H1 (cell line): ENCODE data around the gene FOXP2. TPM values are rescaled to one million over a fixed set of nuclear protein-coding genes. Genes with fewer than 3 reads are reported as not detected.

ENCODE experiments used
- CBX8 ChIP-seq: fragments of 300-800, 300-1000 bp; sonication (generic); IDR thresholded peaks from 2 replicates; pipeline ENCODE4 v1.7.1; 2016; ENCODE audit warnings: low read depth, low read length, borderline replicate concordance
- CHD7 ChIP-seq: fragments of 300-600 bp; sonication (generic); IDR thresholded peaks from 2 replicates; pipeline ENCODE4 v1.7.1; 2012; ENCODE audit warnings: low read length, moderate library complexity, mild to moderate bottlenecking, inconsistent platforms; ENCODE audit not compliant: insufficient replicate concordance
- EP300 ChIP-seq, 2 experiments: IDR thresholded peaks; 1 replicate in 1 of 2; 2 replicates in 1 of 2; pipeline ENCODE4 v1.6.1; 2011 to 2012; ENCODE audit warnings: low read depth in 2 of 2, low read length in 2 of 2, mild to moderate bottlenecking in 2 of 2, borderline replicate concordance in 1 of 2, inconsistent platforms in 1 of 2, moderate library complexity in 1 of 2
- JUND ChIP-seq: IDR thresholded peaks from 2 replicates; pipeline ENCODE4 v1.6.1; 2011; ENCODE audit warnings: mild to moderate bottlenecking, improper control_type of control experiment, low read length
- NRF1 ChIP-seq: IDR thresholded peaks from 2 replicates; pipeline ENCODE4 v1.6.1; 2011; ENCODE audit warnings: mild to moderate bottlenecking, low read depth, low read length, improper control_type of control experiment
- POLR2AphosphoS5 ChIP-seq: IDR thresholded peaks from 2 replicates; pipeline ENCODE4 v1.6.1; 2011; ENCODE audit warnings: low read depth, low read length
- RFX5 ChIP-seq: IDR thresholded peaks from 2 replicates; pipeline ENCODE4 v1.6.1; 2011; ENCODE audit warnings: low read depth, low read length, improper control_type of control experiment, borderline replicate concordance
- SP4 ChIP-seq: IDR thresholded peaks from 2 replicates; pipeline ENCODE4 v1.6.1; 2012; ENCODE audit warnings: low read length, inconsistent platforms
- SUZ12 ChIP-seq: fragments of 200-600 bp; sonication (generic); IDR thresholded peaks from 2 replicates; pipeline ENCODE4 v1.6.1; 2012; ENCODE audit warnings: mild to moderate bottlenecking, inconsistent platforms, low read length, moderate library complexity, mixed read lengths
- TAF1 ChIP-seq: IDR thresholded peaks from 2 replicates; pipeline ENCODE4 v1.6.1; 2011; ENCODE audit warnings: mild to moderate bottlenecking, low read depth, low read length
- polyA plus RNA-seq, 7 experiments: library from polyadenylated mRNA; depleted of rRNA in 3 of 7; stranded (reverse) in 5 of 7; unstranded in 2 of 7; fragments of >200 nt in 5 of 7; fragments of 200-250 nt in 2 of 7; gene quantifications; 1 replicate in 5 of 7; 2 replicates in 1 of 7; 4 replicates in 1 of 7; pipeline versions ENCODE4 v1.2.1 to v1.2.3, GENCODE V29; 2011 to 2013; ENCODE audit warnings: missing spikeins in 2 of 7, mixed read lengths in 2 of 7
- total RNA-seq: library from RNA; stranded (reverse); fragmentation: NEBNext Ultra II Directional; extraction: Animal tissue kit (Norgen Biotek cat#: 25700); gene quantifications from 2 replicates; pipeline ENCODE4 v1.2.1, GENCODE V29; 2021

FOXP2 gene
- total and polyA plus RNA-seq, 2 of the 8 experiments (the other 6 are each of a cell fraction or from before 2014, with no cell fraction given) = 0.09 to 0.43 TPM

GRCh38 chr7:114644455-114644854 lies 229.8 kb downstream of the FOXP2 start (continued):
- TF ChIP-seq CHD7 (no peak), TAF1 (no peak), POLR2AphosphoS5 (no peak), CBX8 (no peak), JUND (no peak), SP4 (no peak), NRF1 (no peak), SUZ12 (no peak), RFX5 (no peak), EP300 (IDR thresholded peaks at IDR 0.05; ENCODE audit: borderline replicate concordance in 1 of 2, low read depth in 2 of 2, low read length in 2 of 2) (no peak)
